Tongue (tissue), 2 donors: Measurements from ENCODE around the gene CAMKK2. TPM values are rescaled to one million over a fixed set of nuclear protein-coding genes. Genes with fewer than 3 reads are reported as not detected.
"Not testable (repeated sequence)": the region's sequence is repeated elsewhere in the genome, so short reads cannot be mapped to it uniquely, and the experiment has no call there.

ENCODE experiments used
- DNase-seq: peaks from one replicate; pipeline ENCODE4 v3.0.0-alpha.2; 2015
- total RNA-seq: library from RNA; depleted of rRNA; stranded (reverse); fragments of >200 nt; gene quantifications from one replicate; pipeline ENCODE4 v1.2.3, GENCODE V29; 2014

Gene CAMKK2
- total RNA-seq, 1 donor from 2014 or later, result 16.8 TPM

DNA sequence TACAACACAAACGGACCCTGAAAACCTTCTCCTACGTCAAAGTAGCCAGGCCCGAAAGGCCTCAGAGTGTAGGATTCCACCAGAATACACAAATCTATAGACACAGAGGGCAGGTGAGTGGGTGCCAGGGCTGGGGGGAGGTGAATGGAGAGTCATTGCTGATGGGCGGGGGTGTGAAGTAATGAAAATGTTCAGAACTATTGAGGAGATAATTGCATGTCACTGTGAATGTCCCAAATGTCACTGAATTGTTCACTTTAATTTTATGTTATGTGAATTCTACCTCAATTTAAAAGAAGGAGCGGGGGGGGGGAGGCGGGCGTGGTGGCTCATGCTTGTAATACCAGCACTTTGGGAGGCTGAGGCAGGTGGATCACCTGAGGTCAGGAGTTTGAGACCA is 50.6 kb downstream of the CAMKK2 start:
- no peak for DNase-seq

DNA sequence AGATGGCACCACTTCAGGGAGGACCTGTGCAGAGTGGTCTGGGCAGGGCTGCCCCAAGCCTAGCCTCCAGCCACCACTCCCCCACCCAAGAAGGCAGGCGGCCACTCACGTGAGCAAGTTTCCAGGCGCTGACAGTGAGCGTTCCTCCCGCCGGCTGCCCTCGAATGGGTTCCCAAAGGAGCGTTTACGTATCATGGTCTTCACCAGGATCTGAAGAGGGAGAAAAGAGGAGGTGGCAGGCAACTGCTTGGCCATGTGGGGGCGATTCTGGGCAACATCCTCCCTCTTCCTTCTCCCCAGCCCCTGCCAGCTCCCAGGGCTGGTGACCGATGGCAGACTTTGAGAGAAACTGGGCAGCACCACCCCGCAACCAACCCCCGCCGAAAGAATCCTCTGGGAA is 51.5 kb downstream of the CAMKK2 start:
- no peak for DNase-seq

DNA sequence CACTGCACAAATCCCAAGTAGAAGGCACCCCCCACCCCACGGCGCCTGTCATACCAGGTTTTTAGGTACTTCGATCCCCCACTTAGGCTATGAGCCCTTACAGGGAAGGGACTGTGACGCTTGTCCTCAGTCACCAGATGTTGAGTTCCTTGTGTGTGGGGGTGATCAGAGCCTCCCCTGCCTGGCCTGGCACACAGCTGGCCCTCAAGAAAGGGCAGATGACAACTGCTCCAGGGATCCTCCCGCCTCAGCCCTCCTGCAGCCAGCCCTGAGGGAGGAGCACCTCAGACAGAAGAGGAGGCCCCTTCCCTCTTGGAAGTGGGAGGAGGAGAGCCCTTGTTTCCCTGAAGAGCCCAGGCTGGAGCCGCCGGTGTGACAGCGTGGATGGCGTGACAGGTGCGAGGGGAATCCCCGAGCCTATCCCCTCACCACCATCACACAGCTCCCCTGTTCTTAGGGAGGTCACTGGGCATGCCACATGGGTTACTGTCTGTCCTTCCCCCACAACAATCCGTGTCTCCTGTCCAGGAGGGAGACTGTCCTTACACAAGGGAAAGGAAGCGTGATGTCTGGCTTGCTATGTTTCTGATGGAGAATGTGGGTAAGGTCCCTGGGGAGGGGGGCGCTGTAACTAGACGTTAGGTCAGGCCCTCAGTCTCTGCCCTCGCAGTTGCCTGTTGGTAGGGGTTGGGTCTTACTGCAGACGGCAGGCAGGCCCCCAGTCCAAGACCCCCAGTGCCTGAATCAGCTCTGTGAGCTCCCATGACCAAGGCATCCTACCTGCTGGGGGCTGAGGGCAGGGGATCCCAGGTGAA is 55.1 kb downstream of the CAMKK2 start:
- peak; percentile 50 for DNase-seq

DNA sequence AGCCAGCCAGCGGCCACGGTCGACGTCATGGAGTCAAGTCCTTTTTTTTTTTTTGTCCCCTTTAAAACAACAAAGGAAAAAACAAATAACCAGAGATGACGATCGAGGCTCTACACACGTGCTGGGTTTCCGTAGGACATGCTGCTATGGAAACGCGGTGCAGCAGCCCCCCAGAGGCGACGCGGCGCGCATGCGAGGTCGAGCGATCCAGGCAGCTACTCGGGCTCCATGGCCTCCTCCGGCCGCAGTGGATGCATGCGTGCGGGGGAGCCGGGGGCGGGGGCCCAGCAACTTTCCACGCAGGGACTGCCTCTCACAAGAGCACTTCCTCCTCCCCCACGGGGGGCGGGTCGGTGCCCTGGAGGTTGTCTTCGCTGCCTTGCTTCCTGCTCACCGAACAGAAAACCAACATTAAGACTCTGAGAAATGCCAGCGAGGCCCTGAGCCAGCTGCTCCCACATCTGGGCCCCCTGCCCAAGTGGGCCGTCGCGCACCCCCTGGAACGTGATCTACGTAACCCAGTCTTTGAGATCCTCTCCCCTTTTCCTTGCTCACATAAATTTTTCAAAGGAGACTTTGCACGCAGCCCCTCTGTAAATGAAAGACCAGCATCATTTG is 55.9 kb downstream of the CAMKK2 start:
- DNase-seq, result peak; percentile 89

DNA sequence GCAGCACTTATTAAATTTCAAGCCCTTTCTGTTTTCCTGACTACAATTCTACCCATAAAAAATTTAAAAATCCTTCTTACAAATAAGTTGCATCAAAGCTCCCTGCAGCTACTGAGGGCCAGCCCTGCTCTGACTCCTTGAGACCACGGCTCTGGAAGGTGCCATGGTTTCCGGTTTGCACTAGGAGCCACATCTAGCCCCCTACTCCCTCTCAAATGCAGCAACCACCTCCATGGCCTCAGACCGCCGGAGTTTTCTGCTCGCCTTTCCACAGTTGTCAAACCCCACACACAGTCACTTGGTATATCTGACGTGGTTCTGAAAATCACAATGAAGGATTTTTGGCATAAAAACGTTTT is 56.5 kb downstream of the CAMKK2 start:
- DNase-seq, result no peak

DNA sequence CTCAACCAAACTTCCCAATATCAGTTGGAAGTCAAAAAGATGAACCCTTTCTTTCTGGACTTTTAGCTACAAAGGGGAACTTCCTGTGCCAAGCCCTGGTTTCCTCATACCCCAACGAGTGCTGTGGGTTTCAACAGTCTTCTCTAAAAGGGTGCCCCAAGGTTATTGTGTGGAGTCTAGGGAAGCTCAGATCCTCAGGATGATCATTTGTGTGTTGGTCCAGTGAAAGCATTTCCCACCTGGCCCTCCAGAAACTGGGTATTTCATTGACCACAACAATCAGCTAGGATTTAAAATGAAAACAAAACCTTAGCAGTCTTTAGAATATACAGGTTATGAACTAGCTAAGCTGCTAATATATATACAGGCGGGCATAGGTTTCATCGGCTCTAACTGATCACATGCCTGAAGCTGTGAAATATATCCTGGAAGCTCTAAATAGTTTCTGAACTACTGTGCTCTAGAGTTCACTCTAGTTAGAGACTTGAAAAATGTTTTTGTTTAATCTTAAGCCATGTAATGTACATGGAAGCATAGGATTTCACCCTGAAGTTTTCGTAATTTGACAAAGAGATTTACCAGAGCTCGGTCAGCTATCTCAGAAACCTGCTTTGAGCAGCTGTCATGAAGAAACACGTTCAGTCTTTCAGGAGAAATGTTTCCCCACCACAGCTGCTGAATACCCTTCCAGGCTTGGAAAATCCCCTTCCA is 57.0 kb downstream of the CAMKK2 start:
- DNase-seq, result peak; percentile 66

DNA sequence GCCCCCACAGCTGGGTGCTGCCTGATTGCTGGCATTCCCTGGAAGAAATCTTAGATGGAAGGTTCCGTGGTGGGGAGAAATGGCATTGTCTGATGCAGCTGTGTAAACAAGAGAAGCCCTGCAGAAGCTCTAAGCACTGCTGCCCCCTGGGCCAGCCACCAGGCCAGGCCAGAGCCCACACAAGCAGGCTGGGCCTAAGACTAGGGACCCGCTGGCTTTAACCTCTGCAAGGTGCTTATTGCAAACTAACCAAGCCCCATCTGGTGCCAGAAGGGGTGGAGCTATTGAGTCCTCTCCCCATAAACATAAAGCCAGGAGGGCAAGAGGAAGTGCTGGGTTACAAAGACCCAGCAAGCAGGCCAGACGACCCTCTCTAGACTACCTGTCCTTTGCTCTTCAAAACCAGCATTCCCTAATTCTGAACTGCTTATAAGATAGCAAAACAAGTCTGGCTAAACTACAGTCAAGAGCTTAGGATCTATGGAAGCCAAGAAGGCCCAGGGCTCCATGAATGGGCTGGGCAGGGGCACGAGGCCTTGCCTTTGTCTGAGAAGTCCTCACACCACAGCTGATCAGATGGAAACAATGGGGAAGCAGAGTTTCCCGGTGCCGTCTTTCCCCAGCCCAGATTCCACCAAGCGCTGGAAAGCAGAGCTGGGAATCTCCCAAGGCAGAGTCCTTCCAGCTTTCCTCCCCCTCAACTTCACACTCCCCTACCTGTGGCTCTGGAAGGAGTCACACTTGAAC is 57.7 kb downstream of the CAMKK2 start:
- DNase-seq, result peak; percentile 27

DNA sequence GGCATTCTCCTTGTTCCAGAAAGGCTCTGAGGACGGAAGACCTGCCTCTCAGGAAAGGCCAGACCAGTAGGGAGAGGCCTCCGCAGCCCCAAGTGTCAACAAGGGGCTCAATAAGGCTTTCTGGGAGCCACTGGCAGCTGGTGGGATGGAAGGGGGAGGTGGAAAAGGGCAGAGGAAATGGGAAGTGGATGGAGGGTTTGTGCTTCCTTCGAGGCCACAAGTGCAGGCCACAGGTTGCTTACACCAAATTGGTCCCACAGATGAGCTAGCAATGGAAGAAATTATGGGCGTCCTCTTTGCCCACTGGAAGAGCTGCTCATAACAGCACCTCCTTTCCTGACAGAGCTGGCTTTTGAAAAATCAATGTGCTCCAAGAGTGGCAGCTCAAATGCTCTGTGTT is 58.4 kb downstream of the CAMKK2 start:
- no peak for DNase-seq

DNA sequence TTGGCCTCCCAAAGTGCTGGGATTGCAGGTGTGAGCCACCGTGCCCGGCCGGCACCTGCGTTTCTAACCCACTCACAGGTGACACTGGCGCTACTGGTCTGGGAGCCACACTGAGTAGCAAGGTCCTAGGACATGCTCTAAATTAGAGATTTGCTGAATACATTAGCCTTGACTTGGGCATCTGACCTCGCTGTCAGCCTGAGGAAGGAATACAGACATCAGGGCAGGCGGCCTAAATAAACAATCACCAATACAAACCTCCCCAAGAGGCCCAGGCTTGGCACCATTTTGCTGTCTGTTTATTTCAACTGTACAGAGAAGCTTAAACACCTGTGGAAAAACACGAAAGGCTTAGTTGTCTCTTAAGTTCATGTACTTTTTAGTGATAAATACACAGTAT is 59.1 kb downstream of the CAMKK2 start:
- DNase-seq, result no peak

DNA sequence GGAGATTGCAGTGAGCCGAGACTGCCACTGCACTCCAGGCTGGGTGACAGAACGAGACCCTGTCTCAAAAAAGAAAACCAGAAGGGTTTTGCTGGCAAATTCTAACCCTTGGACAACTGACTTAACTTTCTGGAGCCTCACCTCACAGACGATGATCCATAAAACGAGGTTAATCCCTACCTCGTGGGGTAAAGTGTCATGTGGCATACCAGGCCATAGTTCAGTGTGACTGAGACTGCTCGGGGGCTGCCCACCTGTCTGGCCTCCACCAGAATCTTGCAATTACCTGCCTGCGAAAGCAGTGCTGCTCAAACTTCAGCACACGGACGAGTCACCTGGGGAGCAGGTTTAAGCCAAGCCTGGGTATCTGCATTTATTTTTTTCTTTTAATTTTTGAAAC is 59.7 kb downstream of the CAMKK2 start:
- DNase-seq, result no peak

DNA sequence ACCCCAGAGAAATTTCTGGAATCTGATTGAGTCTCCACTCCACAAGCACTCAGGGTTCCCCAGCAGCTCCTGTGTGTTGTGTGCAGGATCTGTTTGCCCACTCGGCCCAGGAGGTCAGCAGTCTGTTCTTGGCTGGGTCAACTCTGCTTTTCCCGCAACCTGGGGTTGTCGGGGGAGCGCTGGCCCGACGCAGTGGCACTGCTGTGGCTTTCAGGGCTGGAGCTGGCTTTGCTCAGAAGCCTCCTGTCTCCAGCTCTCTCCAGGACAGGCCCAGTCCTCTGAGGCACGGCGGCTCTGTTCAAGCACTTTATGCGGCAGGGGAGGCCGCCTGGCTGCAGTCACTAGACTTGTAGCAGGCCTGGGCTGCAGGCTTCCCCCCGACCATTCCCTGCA is 62.9 kb downstream of the CAMKK2 start:
- no peak for DNase-seq

DNA sequence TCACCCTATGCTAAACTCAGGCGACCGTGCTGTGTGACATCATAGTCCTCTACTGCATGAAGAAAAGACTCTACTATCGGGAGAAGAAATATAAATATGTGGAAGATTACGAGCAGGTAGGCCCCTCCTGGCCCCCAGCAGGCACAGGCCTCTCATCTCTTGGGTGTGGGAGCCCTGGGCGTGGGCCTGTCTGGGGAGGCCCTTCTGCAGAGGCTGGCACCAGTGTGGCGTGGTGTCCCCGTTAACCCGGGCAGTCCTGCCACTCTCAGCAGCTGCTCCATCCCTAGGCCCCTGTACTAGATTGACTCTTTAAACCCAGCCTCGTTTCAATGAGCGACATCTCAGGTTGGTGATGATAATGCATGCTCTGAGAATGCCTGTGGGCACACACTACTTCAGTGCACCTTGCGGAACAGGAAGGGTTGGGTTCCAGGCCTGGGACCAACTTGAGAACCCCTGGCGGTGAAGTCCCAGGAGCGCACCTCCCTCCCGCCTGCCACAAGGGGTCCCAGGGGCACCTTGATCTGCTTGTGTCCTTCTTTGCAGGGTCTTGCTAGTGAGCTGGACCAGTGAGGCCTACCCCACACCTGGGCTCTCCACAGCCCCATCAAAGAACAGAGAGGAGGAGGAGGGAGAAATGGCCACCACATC is 63.4 kb downstream of the CAMKK2 start:
- DNase-seq, result no peak

DNA sequence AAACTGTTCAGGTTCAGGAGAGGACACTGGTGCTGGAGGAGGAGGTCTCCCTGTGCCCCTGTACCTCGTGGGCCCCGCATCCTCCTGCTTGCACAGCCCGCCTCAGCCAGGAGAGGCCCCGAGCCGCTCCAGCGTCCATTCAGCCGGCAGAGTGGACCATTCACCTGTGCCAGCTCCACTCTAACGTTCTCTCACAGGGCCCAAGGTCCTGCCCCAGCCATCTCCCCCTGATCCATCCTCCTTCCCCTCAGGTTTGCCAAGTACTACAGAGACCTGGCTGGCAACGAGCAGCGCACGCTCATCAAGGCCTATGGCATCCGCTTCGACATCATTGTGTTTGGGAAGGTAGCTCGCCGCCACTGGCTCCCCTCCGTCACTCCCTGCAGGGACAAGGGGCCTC is 64.3 kb downstream of the CAMKK2 start:
- no peak for DNase-seq

DNA sequence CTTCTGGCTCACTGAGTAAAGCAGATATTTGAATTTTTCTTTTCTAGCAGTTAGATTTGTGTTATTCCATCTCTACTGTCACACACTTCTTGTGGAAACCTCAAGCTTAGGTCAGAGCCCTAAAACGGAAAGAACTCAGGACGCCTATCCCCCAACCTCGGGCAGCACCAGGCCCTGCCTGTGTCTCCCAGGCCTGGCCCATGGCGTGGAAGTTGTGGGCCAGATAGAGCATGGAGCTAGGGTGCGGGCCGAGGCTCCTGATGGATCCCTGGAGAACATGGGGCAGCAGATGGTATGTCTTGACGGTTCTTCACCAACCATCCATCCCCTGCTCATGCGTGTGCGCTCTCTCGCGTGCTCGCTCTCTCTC is 66.0 kb downstream of the CAMKK2 start:
- no peak for DNase-seq

DNA sequence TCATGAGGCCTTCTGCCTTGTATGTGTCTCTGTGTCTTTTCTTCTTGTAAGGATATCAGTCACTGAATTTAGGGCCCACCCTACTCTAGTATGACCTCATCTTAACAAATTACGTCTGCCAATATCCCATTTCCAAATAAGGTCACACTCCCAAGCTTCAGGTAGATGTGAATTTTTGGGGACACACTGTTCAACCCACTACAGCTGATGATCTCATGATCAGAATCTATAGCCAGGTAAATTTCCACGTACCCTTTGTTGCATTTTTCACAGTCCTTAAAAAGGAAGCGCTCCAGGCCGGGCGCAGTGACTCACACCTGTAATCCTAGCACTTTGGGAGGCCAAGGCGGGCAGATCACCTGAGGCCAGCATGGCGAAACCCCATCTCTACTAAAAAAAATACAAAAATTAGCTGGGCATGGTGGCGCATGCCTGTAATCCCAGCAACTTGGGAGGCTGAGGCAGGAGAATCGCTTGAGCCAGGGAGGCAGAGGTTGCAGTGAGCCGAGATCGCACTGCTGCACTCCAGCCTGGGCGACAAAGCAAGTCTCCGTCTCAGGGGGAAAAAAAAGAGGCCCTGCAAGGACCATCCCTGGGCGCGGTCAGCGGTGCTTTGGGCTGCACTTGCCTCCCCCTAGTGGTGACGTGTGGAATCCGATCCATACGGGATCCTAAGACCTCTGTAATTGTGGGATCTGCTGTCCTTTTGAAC is 66.5 kb downstream of the CAMKK2 start:
- peak; percentile 75 for DNase-seq

DNA sequence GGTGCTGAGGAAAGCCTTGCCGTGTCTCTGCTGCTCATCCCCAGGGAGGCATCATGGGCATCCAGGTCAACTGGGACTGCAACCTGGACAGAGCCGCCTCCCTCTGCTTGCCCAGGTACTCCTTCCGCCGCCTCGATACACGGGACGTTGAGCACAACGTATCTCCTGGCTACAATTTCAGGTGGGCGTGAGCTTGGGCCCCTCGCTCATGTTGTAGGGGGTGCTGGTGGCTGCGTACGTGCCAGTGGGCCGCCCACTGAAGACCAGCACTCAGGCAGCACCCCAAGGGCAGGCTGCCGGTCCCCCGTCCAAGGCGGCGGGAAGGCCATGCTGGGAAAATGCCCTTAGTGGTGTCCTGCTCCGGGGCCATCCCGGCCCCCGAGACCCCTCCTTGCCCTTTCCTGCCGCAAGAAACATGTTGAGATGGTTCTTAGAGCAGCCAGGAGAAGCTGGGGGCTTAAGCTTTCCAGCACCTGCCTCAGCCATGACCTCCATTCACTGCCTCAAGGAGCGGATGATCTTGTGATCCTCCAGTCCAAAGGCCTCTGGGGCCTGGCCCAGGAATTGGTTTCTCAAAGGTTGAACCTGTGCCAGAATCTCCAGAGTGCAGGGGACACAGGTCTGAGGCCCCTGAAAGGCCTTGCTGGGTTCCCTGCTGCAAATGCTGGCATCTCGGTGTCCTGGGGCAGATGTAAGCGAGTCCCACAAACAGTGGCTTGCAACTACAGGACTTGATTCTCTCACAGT is 67.4 kb downstream of the CAMKK2 start:
- no peak for DNase-seq

DNA sequence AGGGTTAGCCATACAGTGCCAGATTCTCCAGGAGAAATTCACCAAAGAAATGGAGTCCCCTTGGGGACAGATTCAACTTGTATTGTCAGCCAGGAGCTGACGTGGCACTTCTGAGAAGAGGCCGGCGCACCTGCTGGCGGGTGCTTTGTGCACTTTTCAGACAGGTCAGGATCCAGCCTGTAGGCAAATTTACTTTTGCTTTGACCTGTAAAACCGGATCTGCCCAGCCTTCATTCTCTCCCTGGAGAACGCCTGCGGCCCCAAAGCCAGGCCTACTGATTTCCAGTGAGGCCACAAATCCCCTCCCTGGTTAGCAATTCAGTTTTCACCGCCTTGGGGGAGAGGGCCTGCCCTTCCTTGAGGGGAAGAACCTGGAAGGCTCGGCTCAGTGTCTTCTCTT is 69.2 kb downstream of the CAMKK2 start:
- no peak for DNase-seq

DNA sequence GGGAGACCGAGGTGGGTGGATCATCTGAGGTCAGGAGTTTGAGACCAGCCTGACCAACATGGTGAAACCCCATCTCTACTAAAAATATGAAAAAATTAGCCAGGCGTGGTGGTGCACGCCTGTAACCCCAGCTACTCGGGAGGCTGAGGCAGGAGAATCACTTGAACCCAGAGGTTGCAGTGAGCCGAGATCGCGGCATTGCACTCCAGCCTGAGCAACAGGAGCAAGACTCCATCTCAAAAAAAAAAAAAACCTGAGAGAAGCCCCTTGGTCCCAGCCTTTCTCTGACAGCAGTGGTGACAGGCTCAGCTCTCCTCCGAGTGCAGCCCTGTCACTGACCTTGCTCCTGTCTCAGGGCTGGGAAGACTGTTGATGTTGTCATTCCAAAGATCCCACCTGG is 69.6 kb downstream of the CAMKK2 start:
- not testable (repeated sequence) for DNase-seq

DNA sequence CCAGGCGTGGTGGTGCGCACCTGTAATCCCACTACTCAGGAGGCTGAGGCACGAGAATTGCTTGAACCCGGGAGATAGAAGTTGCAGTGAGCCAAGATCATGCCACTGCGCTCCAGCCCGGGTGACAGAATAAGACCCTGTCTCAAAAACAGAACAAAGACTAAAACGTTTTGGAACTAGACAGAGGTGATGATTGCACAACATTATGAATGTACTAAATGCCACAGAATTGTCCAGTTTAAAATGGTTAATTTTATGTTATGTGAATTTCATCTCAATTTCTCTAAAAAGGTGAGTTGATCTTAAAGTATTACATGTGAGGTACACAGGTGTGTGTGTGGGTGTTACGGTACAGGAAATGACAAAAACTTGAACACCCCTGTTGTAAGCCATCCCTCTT is 70.1 kb downstream of the CAMKK2 start:
- no peak for DNase-seq

DNA sequence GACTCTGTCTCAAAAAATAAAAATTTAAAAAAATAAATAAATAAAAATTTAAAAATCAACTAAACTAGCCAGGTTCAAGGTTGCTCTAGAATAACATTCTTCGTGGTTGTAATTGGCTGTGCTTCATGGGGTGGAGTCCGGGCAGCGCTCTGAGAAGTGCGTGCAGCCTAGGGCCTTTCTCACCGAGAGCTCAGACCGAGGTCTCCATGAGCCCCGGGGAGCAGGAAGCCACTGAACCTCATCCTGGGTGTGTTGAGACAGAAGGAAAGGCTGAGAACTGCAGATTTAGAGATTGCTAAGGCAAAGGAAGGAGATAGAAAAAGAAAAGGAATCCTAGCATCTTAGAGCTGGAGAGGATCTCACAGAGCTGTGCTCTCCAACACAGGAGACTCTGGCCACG is 71.9 kb downstream of the CAMKK2 start:
- no peak for DNase-seq
